HUES48 (cell line): ENCODE results near the gene GDE1.

Source experiments
- H3K27ac ChIP-seq: one replicate; pipeline ENCODE4 v1.7.0; 2013; ENCODE audit warnings: low read depth, low read length, inconsistent platforms
- H3K27me3 ChIP-seq: 2 replicates; pipeline ENCODE4 v1.6.1; 2013; ENCODE audit warnings: mild to moderate bottlenecking, low read length; ENCODE audit not compliant: control insufficient read depth, insufficient read depth
- H3K36me3 ChIP-seq: 2 replicates; pipeline ENCODE4 v1.6.1; 2013; ENCODE audit warnings: low read length; ENCODE audit not compliant: control insufficient read depth, insufficient read depth
- H3K4me1 ChIP-seq: 2 replicates; pipeline ENCODE4 v1.6.1; 2013; ENCODE audit warnings: mild to moderate bottlenecking, low read length; ENCODE audit not compliant: control insufficient read depth, insufficient read depth
- H3K4me3 ChIP-seq: 2 replicates; pipeline ENCODE4 v1.5.1; 2013; ENCODE audit warnings: mild to moderate bottlenecking, low read depth, low read length
- H3K9ac ChIP-seq: 2 replicates; pipeline ENCODE4 v1.6.1; 2013; ENCODE audit warnings: mild to moderate bottlenecking, low read depth, low read length, moderate library complexity
- H3K9me3 ChIP-seq: 2 replicates; pipeline ENCODE4 v1.6.1; 2013; ENCODE audit warnings: low read length; ENCODE audit not compliant: control insufficient read depth, insufficient read depth

Gene GDE1, protein sequence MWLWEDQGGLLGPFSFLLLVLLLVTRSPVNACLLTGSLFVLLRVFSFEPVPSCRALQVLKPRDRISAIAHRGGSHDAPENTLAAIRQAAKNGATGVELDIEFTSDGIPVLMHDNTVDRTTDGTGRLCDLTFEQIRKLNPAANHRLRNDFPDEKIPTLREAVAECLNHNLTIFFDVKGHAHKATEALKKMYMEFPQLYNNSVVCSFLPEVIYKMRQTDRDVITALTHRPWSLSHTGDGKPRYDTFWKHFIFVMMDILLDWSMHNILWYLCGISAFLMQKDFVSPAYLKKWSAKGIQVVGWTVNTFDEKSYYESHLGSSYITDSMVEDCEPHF

DNA sequence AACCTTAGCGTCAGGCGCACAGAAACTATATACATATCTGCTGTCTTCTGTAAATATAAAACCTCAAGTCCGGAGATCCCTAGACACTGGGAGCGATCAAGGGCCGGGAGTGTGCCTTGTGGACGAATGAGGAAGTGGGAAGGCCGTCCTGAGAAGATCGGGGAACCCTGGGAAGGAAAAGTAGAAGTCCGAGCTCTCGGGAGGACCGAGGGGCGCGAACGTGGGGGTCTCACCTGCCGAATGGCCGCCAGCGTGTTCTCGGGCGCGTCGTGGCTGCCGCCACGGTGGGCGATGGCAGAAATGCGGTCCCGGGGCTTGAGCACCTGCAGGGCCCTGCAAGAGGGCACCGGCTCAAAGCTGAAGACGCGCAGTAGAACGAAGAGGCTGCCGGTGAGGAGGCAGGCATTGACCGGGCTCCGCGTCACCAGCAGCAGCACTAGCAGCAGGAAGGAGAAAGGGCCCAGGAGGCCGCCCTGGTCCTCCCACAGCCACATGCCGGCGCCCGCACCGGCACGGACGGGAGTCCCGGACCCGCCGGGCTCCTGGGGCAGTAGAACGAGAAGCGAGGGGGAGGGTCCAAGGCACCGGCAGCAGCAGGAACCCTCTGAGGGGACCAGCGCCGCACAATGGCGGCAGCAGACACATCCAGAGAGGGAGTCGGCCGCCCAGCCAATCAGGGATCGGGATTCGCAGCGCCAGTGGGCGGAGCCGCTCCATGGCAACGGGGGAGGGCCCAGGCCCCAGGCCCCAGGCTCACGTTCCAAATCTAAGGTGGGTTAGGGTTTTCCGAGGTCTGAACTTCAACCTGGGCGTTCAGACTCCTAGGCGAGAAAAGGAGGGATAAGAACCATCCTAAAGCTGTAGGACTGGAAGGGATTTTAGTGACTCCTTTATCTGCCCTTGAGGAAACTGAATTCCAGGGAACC lies at the start of gene GDE1:
GDE1 (minus strand) TSS at position 628 of the 926 bp plus-strand sequence; CDS start at position 494, 134 bp downstream.
- Histone ChIP-seq H3K36me3 (peaks cover 15% of the 10 kb centered on the region), H3K27ac (peak within 1 kb of the TSS; percentile 44), H3K4me1 (peaks cover 24% of the 10 kb centered on the region), H3K4me3 (peak within 1 kb of the TSS; percentile 84), H3K9me3 (no peaks in the 10 kb centered on the region), H3K9ac (peak within 1 kb of the TSS; percentile 75), H3K27me3 (no peaks in the 10 kb centered on the region)

GRCh38 chr16:19567560-19567959 lies 45.7 kb upstream of the GDE1 start:
- peaks cover 58% of the 10 kb centered on the region for H3K36me3 ChIP-seq
- no peaks in the 10 kb centered on the region for H3K9me3 ChIP-seq
- no peaks in the 10 kb centered on the region for H3K27me3 ChIP-seq
- H3K4me1 ChIP-seq = no peaks in the 10 kb centered on the region
- H3K9ac ChIP-seq = no peak overlapping the region
- H3K27ac ChIP-seq = no peak overlapping the region
- no peak overlapping the region for H3K4me3 ChIP-seq

- no peak overlapping the region for H3K4me3 ChIP-seq
- H3K27me3 ChIP-seq = no peaks in the 10 kb centered on the region
- no peak overlapping the region for H3K9ac ChIP-seq
- no peaks in the 10 kb centered on the region for H3K4me1 ChIP-seq
- no peaks in the 10 kb centered on the region for H3K9me3 ChIP-seq
- H3K27ac ChIP-seq = no peak overlapping the region
- peaks cover 54% of the 10 kb centered on the region for H3K36me3 ChIP-seq
Measured at GRCh38 chr16:19566362-19566761, 44.5 kb upstream of the GDE1 start.

DNA sequence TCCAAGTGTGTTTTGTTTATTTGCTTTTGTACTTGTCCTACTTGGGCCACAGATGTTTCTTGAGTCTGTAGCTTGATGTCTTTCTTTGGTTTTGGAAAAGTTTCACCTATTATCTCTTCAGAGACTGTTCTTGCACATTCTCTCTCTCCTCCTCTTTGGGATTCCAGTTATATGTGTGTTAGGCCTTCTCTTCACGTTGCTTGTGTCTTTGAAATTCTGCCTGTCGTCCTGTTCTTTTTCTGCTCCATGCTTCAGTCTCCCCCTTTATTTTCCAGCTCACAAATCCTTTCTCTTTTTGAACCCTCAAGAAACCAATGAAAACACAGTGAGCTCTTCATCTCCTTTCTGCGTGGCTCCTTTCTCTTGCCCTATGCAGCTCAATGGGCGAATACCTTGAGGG lies 41.5 kb upstream of the GDE1 start:
- no peak overlapping the region for H3K9ac ChIP-seq
- H3K4me3 ChIP-seq = no peak overlapping the region
- no peak overlapping the region for H3K27ac ChIP-seq
- H3K9me3 ChIP-seq = no peaks in the 10 kb centered on the region
- H3K27me3 ChIP-seq = no peaks in the 10 kb centered on the region
- peaks cover 35% of the 10 kb centered on the region for H3K36me3 ChIP-seq
- peaks cover 5% of the 10 kb centered on the region for H3K4me1 ChIP-seq

- no peak overlapping the region for H3K9ac ChIP-seq
- no peak overlapping the region for H3K27ac ChIP-seq
- peaks cover 7% of the 10 kb centered on the region; the same call in 1 of the 2 replicates for H3K36me3 ChIP-seq
- H3K27me3 ChIP-seq = no peaks in the 10 kb centered on the region
- no peaks in the 10 kb centered on the region for H3K9me3 ChIP-seq
- peaks cover 5% of the 10 kb centered on the region for H3K4me1 ChIP-seq
- H3K4me3 ChIP-seq = no peak overlapping the region
Measured at GRCh38 chr16:19560078-19560477, 38.2 kb upstream of the GDE1 start.

DNA sequence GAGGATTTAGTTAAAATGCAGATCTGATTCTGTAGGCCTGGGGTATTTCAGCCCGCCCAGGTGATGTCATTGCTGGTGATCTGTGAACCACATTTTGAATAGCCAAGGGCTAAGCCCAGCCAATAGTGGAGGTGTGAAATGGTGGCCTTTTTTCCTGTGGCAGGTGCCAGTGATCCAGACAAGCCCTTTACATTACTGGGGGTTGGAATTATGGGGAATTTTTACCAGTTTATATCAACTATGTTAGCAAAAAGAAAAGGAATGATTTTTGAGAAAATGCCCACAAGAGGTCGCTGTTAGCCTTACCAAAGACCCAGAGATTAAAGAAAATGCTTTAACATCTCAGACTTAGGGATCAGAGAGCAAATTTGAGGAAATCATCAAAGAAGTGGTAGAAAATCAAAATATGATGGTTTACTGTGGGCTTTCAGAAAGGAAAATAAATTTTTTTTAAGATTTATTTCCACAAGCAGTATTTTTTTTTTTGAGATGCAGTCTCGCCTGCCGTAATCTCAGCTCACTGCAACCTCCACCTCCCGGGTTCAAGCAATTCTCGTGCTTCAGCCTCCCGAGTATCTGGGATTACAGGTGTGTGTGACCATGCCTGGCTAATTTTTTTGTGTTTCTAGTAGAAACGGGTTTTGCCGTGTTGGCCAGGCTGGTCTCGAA lies 37.5 kb upstream of the GDE1 start:
- peaks cover 5% of the 10 kb centered on the region for H3K4me1 ChIP-seq
- no peak overlapping the region for H3K27ac ChIP-seq
- no peaks in the 10 kb centered on the region for H3K27me3 ChIP-seq
- no peak overlapping the region for H3K9ac ChIP-seq
- H3K4me3 ChIP-seq = no peak overlapping the region
- no peaks in the 10 kb centered on the region for H3K9me3 ChIP-seq
- no peaks in the 10 kb centered on the region for H3K36me3 ChIP-seq

- Histone ChIP-seq H3K4me3 (peak overlapping the region; percentile 84), H3K27ac (peak overlapping the region; percentile 96), H3K4me1 (peaks cover 5% of the 10 kb centered on the region), H3K9ac (peak overlapping the region; percentile 96), H3K36me3 (peaks cover 16% of the 10 kb centered on the region), H3K27me3 (no peaks in the 10 kb centered on the region), H3K9me3 (no peaks in the 10 kb centered on the region)
Measured at GRCh38 chr16:19555938-19556771, 34.3 kb upstream of the GDE1 start.

GRCh38 chr16:19555186-19555937 lies 33.5 kb upstream of the GDE1 start, which contains the start of gene VPS35L:
TSS of gene VPS35L (plus strand) at chr16:19555703. CDS start at chr16:19555730, 27 bp downstream.
- Histone ChIP-seq H3K4me1 (peaks cover 5% of the 10 kb centered on the region), H3K9me3 (no peaks in the 10 kb centered on the region), H3K36me3 (peaks cover 24% of the 10 kb centered on the region), H3K9ac (peak within 1 kb of the TSS; percentile 96), H3K27ac (peak within 1 kb of the TSS; percentile 96), H3K27me3 (no peaks in the 10 kb centered on the region), H3K4me3 (peak within 1 kb of the TSS; percentile 84)

DNA sequence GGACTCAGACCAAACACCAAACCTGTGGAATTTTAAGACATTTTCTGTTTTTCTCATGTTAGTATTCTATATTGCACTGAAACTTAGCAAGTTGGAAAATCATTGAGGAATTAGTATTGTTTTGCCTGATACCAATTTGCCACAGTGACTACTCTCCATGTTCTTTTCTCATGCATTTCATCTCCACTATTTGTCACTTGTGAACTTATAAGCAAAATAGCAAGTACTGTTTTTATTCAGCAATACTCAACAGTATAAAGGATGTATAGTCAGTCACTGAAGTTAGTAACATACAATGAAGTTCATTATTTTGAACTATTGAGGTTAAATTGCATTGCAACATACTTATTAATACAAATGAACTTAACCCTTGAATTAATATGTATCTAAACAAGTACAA lies 27.8 kb upstream of the GDE1 start:
- Histone ChIP-seq H3K9me3 (no peaks in the 10 kb centered on the region), H3K27me3 (no peaks in the 10 kb centered on the region), H3K27ac (no peak overlapping the region), H3K9ac (no peak overlapping the region), H3K4me1 (no peaks in the 10 kb centered on the region), H3K36me3 (peaks cover 73% of the 10 kb centered on the region), H3K4me3 (no peak overlapping the region)
